D341Med (cell line): ENCODE data around the gene ACAD8.
"Not testable (repeated sequence)": the region's sequence is repeated elsewhere in the genome, so short reads cannot be mapped to it uniquely, and the experiment has no call there.

Experiments
- DNase-seq: peaks from one replicate; pipeline ENCODE4 v3.0.0; 2012; ENCODE audit warnings: low spot score

ACAD8 gene

DNA sequence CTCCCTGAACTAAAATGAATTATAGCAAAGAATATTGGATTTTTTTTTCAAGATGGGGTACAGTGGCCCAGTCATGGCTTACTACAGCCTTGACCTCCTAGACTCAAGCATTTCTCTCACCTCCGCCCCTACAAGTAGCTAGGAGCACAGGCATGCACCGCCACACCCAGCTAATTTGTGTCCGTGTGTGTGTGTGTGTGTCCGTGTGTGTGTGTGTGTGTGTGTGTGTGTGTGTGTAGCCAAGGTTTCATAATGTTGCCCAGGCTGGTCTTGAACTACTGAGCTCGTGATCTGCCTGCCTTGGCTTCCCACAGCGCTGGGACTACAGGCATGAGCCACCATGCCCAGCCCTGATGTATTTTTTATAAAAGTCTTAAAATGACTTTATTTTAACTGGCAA is 12.8 kb upstream of the ACAD8 start:
- DNase-seq = no peak

GRCh38 chr11:134242376-134242775 is 11.0 kb upstream of the ACAD8 start:
- no peak for DNase-seq

DNA sequence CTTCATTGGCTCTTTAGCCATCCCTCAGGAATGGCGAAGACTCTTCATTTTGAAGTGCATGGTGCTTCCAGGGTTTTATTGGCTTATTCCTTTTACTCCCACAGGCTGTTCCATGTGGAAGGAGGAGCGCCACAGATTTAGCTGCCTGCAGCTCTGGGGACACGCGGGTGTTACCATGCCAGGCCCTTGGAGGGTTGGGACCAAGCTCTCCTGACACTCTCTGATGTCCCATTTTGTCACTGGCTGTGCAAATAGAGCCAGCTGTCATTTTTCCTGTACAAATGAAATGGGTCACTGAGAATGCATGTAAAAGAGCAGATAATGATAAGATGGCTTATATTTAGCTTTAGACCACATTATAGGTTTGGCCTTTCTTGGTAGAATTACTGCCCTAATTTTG is 9.5 kb upstream of the ACAD8 start:
- DNase-seq = no peak

DNA sequence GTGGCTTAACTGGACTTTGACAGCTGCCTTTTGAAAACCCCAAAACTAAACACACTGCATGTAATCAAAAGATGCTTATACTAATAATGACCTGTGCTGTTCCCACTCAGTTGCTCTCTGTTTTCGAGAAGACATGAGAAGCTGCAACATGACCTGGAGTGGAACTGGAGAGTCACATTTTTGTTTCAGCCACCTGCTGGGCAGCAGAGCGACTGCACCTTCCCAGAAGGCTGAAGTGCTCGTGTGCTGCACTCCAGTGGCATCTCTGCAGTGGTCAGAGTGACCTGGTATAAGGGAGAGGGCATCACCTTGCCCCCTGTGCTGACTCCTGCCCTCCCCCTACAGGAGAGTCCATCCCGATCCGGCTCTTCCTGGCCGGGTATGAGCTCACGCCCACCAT is 8.8 kb upstream of the ACAD8 start:
- peak; percentile 67 for DNase-seq

- DNase-seq = no peak
These were observed 7.9 kb upstream of the ACAD8 start for GRCh38 chr11:134245434-134245833.

DNA sequence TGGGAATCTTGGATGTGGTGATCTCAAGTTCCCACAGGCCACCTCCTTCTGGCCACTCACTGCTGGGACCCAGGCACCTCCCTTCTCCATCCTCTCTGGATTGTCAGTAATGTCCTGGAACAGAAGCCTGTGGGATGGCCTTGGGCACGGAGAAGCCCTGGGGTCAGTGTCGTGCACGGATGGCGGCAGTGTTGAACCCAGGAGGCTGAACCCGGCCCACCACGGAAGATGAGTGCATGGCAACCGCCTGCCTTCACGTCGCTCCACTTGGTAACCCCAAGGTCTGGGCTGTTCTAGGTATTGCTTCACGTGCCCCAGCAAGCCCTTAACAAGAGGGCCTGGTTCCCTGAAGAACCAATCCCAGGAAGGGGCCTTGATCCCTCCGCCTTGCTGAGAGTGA is 7.3 kb upstream of the ACAD8 start:
- DNase-seq = no peak

DNA sequence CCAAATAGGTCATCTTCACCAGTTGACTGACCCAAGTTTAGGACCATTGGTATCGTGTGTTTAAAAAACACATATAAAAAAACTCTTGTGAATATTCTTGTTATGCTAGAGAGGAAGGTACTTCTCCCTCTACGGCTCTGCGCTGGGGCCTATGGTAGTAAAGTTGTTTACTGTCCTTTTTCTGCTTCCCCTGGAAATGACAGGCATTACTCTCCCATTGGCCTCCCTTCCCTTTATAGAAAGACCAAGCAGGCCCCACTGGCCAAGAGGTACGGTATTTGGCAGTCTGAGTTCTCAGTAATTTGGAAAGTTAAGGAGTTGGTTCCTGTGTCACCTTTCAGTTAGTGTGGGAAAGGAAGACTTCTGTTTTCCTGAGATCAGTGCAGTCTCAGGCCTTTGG is 6.7 kb upstream of the ACAD8 start:
- no peak for DNase-seq

DNA sequence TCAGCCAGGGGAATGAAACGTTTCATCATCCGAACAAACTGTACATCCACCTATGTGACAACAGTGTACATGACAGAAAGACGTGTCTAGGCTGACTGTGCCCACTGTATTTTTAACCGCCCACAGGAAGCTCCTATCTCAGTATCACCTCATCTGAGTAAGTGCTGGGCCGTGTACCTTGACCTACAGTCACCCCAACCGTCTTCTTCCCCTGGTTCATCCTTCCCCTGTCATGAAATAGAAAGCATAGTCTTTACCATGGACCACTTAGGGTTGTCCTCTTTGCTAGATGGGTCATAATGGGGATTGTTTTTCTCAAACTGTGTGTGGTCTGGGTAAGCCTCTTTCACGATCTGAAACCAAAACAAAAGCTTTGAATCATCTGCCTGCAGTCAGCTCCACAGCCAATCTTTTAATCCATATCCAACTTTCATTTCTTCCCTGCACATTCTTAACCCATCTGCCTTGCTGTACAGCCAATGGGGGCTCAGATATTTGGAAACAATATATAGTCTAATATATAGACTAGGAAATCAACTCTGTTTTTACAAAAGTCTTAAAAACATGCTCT is 4.4 kb upstream of the ACAD8 start:
- DNase-seq = no peak

DNA sequence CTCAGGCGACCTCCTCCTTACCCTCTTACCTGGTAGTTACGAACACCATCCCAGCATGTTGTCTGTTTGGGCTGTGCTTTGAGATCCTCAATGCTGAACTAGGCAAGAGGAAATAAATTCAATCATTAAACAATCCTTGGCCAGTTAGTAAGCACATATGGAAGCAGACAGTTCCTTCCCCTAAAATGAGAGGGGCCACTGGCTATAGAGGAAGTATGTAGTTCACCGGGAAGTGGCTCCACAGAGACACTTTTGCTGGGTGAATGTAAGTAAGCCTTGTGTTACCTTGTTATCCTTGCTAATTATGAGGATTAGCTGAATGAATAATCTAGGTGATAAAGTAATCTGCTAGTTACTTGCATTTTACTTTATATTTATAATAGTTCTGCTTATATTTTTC is 3.1 kb upstream of the ACAD8 start:
- no peak for DNase-seq

- DNase-seq = no peak
These were observed 2.7 kb upstream of the ACAD8 start for GRCh38 chr11:134250675-134251074.

DNA sequence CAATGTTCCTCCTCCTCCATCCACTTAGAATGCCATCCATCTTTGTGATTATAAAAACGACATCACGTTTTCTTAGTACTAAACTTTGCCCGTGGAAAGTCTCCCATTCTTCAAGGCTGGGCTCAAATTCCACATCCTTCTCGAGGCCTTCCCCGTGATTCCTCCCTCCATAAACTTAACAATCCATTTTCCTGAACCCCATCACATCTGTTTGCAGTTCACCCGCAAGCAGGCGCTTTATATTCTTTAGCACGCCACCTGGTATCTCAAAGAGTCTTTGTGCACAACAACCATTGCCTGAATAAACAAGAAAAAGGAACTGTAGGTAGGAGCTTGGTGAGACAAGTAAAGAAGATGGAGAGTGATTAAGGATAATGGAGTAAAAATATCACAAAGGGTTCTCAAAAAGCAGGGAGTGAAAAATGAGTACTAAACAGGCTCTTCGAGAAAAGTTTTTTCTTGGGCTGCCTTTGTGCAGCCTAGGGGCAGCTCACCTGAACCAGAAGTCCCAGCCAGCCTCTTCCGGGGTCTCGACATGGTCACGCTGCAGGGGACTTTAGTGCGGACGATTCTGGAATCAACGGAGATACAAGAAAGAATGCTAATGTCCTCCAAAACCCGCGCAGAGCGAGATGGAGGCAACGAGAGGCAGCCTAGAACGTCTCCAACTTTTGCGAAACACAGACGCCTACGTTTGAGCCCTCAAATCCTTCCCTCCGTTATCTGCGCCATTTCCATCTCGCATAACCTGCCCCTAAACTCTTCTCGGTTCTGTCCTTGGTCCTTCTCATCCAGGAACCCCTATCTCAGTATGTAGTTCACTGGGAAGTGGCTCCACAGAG is 801 bp upstream of the ACAD8 start:
- peak; percentile 47 for DNase-seq

DNA sequence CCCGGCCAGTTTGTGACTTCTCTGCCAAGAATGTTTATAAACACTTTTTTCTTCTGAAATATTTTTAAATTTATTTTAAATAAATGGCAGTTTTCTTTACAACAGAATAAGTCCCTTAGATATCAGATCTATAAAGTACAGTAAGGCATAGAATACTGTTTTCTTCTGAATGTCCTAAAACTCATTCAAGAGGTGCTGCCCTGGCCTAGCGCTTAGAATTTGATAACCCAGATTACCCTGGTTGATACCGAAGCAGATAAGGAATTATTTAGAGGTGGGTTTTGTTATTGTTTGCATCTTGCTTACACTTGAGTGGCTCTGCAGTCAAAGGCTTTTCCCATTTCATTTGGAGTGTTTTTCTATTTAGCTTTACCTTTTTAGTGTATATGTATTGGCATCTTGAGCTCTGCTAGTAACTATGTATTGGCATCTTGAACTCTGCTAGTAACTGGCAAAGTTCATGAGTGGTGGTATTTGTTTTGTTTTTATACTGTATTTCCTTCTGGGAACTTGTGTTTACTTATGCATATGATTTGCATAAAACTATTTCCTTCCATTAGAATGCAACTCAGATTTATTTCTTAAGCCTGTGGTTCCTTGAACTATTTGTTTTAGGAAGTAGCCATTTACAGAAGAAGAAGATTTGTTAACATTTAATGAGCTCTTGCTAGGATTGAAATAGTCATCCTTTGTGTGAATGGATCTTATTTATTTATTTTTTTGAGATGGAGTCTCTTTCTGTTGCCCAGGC is 1.2 kb downstream of the ACAD8 start:
- no peak for DNase-seq

DNA sequence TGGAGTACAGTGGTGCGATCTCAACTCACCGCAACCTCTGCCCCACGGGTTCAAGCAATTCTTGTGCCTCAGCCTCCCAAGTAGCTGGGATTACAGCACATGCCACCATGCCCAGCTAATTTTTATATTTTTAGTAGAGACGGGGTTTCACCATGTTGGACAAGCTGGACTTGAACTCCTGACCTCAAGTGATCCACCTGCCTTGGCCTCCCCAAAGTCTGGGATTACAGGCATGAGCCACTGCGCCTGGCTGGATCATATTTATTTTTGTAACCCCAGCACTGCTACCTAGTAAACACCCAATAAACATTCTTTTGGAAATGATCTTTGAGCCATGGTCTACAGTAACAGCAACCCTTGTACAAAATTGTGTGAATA is 1.8 kb downstream of the ACAD8 start:
- not testable (repeated sequence) for DNase-seq

DNA sequence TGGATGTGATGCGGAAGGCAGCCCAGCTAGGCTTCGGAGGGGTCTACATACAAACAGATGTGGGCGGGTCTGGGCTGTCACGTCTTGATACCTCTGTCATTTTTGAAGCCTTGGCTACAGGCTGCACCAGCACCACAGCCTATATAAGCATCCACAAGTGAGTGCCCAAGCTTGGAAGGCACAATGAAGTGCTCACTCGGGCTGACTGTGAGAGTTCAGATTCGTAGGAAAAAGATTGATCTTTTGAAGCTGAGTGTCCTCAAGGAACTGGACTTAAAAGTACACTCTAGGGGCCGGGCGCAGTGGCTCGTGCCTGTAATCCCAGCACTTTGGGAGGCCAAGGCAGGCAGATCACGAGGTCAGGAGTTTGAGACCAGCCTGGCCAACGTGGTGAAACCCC is 3.7 kb downstream of the ACAD8 start:
- no peak for DNase-seq

- DNase-seq = no peak
These were observed 5.2 kb downstream of the ACAD8 start for GRCh38 chr11:134258577-134258976.

GRCh38 chr11:134260503-134260902 is 7.1 kb downstream of the ACAD8 start:
- DNase-seq = no peak

- no peak for DNase-seq
These were observed 7.6 kb downstream of the ACAD8 start for GRCh38 chr11:134260983-134261382.

- DNase-seq = peak; percentile 78
These were observed 8.5 kb downstream of the ACAD8 start for GRCh38 chr11:134261626-134262488.

DNA sequence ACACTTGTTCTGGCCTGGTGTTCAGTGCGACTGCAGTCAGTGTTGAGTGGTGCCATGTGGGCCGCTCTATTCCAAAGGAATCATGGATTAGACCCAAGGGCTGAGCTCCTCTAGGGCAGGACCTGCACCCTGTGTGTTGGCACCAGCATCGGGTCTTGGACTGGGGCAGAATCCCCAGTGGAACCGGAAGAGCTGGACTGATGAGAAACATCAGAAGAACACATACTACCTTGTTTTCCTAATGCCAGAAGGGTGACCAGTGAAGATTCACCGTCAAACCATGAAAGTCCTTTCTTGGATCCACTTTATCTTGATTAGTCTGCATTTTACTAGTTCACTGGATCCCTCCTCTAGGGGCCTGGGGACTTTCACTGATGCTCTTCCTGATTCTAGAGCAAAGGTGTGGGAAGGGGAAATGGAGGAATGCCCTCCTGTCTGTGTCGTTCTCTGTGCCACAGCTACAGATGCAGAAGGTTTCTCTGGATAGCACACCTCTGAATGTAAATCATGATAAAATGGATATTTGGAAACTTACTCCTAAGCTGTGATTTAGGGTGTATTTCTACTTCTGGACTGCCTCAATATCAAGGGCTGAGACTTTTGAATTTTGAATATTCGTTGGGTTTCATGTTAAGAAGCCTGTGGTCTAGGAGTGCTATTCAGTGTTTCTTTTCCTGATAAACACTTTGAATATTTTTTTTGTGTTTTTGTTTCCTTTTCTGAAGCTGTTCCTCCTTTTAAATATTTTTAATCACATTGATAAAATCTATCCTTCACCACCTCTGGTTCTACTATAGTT is 11.8 kb downstream of the ACAD8 start:
- no peak for DNase-seq

GRCh38 chr11:134266440-134266839 is 13.1 kb downstream of the ACAD8 start:
- no peak for DNase-seq

DNA sequence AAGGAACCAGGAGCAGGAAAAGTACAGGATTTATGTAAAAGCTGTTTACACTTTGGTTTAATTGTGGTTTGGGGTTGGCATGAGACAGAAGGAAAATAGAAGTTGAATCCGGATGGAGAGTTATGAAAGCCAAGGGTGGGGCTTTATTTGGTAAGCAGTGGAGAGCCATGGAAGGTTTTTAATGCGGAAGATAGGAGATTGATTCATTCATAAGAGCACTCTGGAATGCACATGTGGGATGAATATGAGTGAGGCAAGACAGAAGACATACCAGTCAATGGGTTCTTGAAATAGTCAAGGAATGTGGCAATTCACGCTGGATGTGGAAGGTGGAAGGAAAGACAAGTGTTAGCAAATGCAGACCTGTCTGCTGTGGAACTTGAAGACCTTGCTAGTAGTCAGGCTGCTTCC is 13.5 kb downstream of the ACAD8 start:
- no peak for DNase-seq
